K562 (cell line): Measurements from ENCODE around the gene PNMA8C. TPM values are rescaled to one million over a fixed set of nuclear protein-coding genes. Genes with fewer than 3 reads are reported as not detected.

Source experiments
- ATAC-seq: fragments of 200-7000 bp; cut with Tn5 transposase; 3 replicates; pipeline ENCODE4 v1.9.1; 2020; ENCODE audit warnings: moderate library complexity
- BruUV-seq: library from RNA; stranded (reverse); fragments of 400-500 nt; replicated peaks from 2 replicates; lab custom pipeline; 2021; lab: Mats Ljungman, UMichigan
- CTCF ChIA-PET: fragments of 300-600 bp; formaldehyde crosslinking; extraction: SDS; loops from one replicate; lab custom pipeline; 2021; ENCODE audit warnings: low intra/inter-chr PET ratio; lab: Yijun Ruan, JAX
- POLR2A ChIA-PET: fragments of 300-600, 350-650 bp; sonication (Branson Sonifier 250); formaldehyde crosslinking; extraction: SDS; loops from one replicate; lab custom pipeline; 2021; ENCODE audit warnings: antibody characterized with exemption, inconsistent platforms; lab: Yijun Ruan, JAX
- DNase-seq, 4 experiments: peaks; one replicate each; pipeline versions ENCODE4 v3.0.0 to v3.0.0-alpha.2; 2011 to 2018; ENCODE audit warnings: low spot score in 3 of 4, mixed read lengths in 3 of 4; ENCODE audit errors: extremely low read depth in 1 of 4
- FAIRE-seq: peaks from 2 replicates; lab custom pipeline; 2011; peaks lifted over from hg19 to GRCh38; lab: Jason Lieb, UNC
- H2AFZ ChIP-seq: 2 replicates; pipeline ENCODE4 v1.6.0; 2011; ENCODE audit warnings: low read depth, low read length, control low read depth, inconsistent platforms
- H3K27ac ChIP-seq: fragments of 200-600 bp; 3 replicates; pipeline ENCODE4 v1.8.0; 2011; ENCODE audit warnings: low read depth, mild to moderate bottlenecking, control low read depth, inconsistent platforms, low read length, moderate library complexity, mixed read lengths; ENCODE audit errors: extremely low read depth
- H3K27me3 ChIP-seq, 2 experiments: fragments of 300-600 bp in 1 of 2; 2 replicates in 1 of 2; 3 replicates in 1 of 2; pipeline versions ENCODE4 v1.6.0 to v1.8.0; 2011; ENCODE audit warnings: inconsistent platforms in 2 of 2, low read length in 2 of 2, mild to moderate bottlenecking in 1 of 2, mixed read lengths in 1 of 2, moderate library complexity in 1 of 2; ENCODE audit not compliant: control insufficient read depth in 2 of 2, insufficient read depth in 2 of 2
- H3K36me3 ChIP-seq: fragments of 300-600 bp; 3 replicates; pipeline ENCODE4 v1.8.0; 2011; ENCODE audit warnings: mild to moderate bottlenecking, low read length, inconsistent platforms; ENCODE audit not compliant: control insufficient read depth, insufficient read depth
- H3K4me1 ChIP-seq, 2 experiments: fragments of 200-600 bp in 1 of 2; replicated peaks in 1 of 2; 2 replicates in 1 of 2; 3 replicates in 1 of 2; pipeline versions ENCODE4 v1.5.1 to v1.8.0; 2011; ENCODE audit warnings: inconsistent platforms in 2 of 2, low read length in 2 of 2, mild to moderate bottlenecking in 1 of 2, mixed read lengths in 1 of 2, moderate library complexity in 1 of 2; ENCODE audit not compliant: control insufficient read depth in 2 of 2, insufficient read depth in 2 of 2
- H3K4me2 ChIP-seq: 2 replicates; pipeline ENCODE4 v1.6.1; 2011; ENCODE audit warnings: low read length, control low read depth, inconsistent platforms, mixed read lengths; ENCODE audit not compliant: insufficient read depth
- H3K4me3 ChIP-seq: fragments of 200-600 bp; sonication (generic), shearing (Covaris generic); 2 replicates; pipeline ENCODE4 v1.5.1; 2016; ENCODE audit warnings: control low read depth, inconsistent platforms
- H3K79me2 ChIP-seq: fragments of 200-600 bp; 3 replicates; pipeline ENCODE4 v1.8.0; 2011; ENCODE audit warnings: low read length, inconsistent platforms; ENCODE audit not compliant: control insufficient read depth, insufficient read depth
- H3K9ac ChIP-seq, 2 experiments: 2 replicates each; pipeline versions ENCODE4 v1.6.0 to v1.6.1; 2011; ENCODE audit warnings: low read depth in 2 of 2, low read length in 2 of 2, control low read depth in 1 of 2, inconsistent platforms in 1 of 2, mild to moderate bottlenecking in 1 of 2, mixed read lengths in 1 of 2; ENCODE audit not compliant: insufficient read depth in 1 of 2
- H3K9me1 ChIP-seq: one replicate; pipeline ENCODE4 v1.6.0; 2011; ENCODE audit warnings: inconsistent platforms, mild to moderate bottlenecking, low read length, moderate library complexity; ENCODE audit not compliant: control insufficient read depth, insufficient read depth
- H3K9me3 ChIP-seq: replicated peaks from 2 replicates; pipeline ENCODE4 v1.5.1; 2011; ENCODE audit warnings: low read depth, low read length, inconsistent platforms; ENCODE audit not compliant: control insufficient read depth, insufficient read depth
- H4K20me1 ChIP-seq: replicated peaks from 2 replicates; pipeline ENCODE4 v1.6.1; 2011; ENCODE audit warnings: low read length, inconsistent platforms, mixed read lengths; ENCODE audit not compliant: control insufficient read depth, insufficient read depth
- BCOR ChIP-seq: fragments of 450-650 bp; IDR thresholded peaks from 2 replicates; pipeline ENCODE4 v1.6.1; 2016
- EGR1 ChIP-seq: fragments of 450-650 bp; conservative IDR thresholded peaks from 2 replicates; pipeline ENCODE4 v1.6.1; 2017; ENCODE audit warnings: mild to moderate bottlenecking
- ELF2 ChIP-seq: fragments of 250-450 bp; sonication (Bioruptor Pico); IDR thresholded peaks from 2 replicates; pipeline ENCODE4 v1.5.0; 2021; ENCODE audit warnings: mild to moderate bottlenecking
- GATAD2B ChIP-seq: fragments of 450-650 bp; IDR thresholded peaks from 2 replicates; pipeline ENCODE4 v1.6.1; 2017; ENCODE audit warnings: mild to moderate bottlenecking, borderline replicate concordance
- KAT7 ChIP-seq: sonication (generic); formaldehyde crosslinking; IDR thresholded peaks from 2 replicates; pipeline ENCODE4 v1.8.0; 2022; ENCODE audit warnings: missing genetic modification reagents, mild to moderate bottlenecking, borderline replicate concordance
- MYC ChIP-seq, 2 experiments: fragments of 250-450 bp in 1 of 2; sonication (Bioruptor Pico) in 1 of 2; IDR thresholded peaks; 2 replicates each; pipeline versions ENCODE4 v1.5.1 to v1.6.1; 2012 to 2021; ENCODE audit warnings: low read depth in 2 of 2, borderline replicate concordance in 1 of 2, improper control_type of control experiment in 1 of 2, low read length in 1 of 2, mild to moderate bottlenecking in 1 of 2, moderate library complexity in 1 of 2
- NR3C1 ChIP-seq: sonication (generic); formaldehyde crosslinking; IDR thresholded peaks from 2 replicates; pipeline ENCODE4 v1.8.1; 2022; ENCODE audit warnings: missing genetic modification reagents
- PTTG1 ChIP-seq: fragments of 450-650 bp; IDR thresholded peaks from 2 replicates; pipeline ENCODE4 v1.6.1; 2016; ENCODE audit warnings: low read depth, mild to moderate bottlenecking, missing genetic modification characterization, missing compliant biosample characterization
- RAD21 ChIP-seq, 2 experiments: fragments of 250-450 bp in 1 of 2; fragments of 450-650 bp in 1 of 2; sonication (Bioruptor Pico) in 1 of 2; formaldehyde crosslinking in 1 of 2; IDR thresholded peaks in 1 of 2; conservative IDR thresholded peaks in 1 of 2; 2 replicates each; pipeline versions ENCODE4 v1.4.0 to v1.8.0; 2020 to 2022; ENCODE audit warnings: mild to moderate bottlenecking in 2 of 2, moderate library complexity in 1 of 2
- RBM15 ChIP-seq: fragments of 200-400 bp; formaldehyde crosslinking; IDR thresholded peaks from 2 replicates; pipeline ENCODE4 v1.6.1; 2018; ENCODE audit warnings: mild to moderate bottlenecking, low read length, moderate library complexity; ENCODE audit not compliant: insufficient read depth
- SMAD2 ChIP-seq: fragments of 150-350 bp; IDR thresholded peaks from 2 replicates; pipeline ENCODE4 v1.6.1; 2014; ENCODE audit warnings: low read depth, mild to moderate bottlenecking, low read length
- SRSF7 ChIP-seq: fragments of 200-400 bp; formaldehyde crosslinking; optimal IDR thresholded peaks from 2 replicates; pipeline ENCODE3; 2017; ENCODE audit warnings: mild to moderate bottlenecking, low read depth, low read length
- XRCC5 ChIP-seq: fragments of 200-400 bp; formaldehyde crosslinking; IDR thresholded peaks from 2 replicates; pipeline ENCODE4 v1.6.1; 2017; ENCODE audit warnings: low read depth, mild to moderate bottlenecking, low read length
- ZBTB9 ChIP-seq: fragments of 450-650 bp; formaldehyde crosslinking; IDR thresholded peaks from 2 replicates; pipeline ENCODE4 v1.4.0; 2020; ENCODE audit warnings: mild to moderate bottlenecking, moderate library complexity
- ZNF12 ChIP-seq: sonication (generic); formaldehyde crosslinking; IDR thresholded peaks from 2 replicates; pipeline ENCODE4 v1.4.0; 2020; ENCODE audit warnings: mild to moderate bottlenecking, missing genetic modification reagents
- ZNF165 ChIP-seq: fragments of 250-450 bp; sonication (Bioruptor Pico); IDR thresholded peaks from 2 replicates; pipeline ENCODE4 v1.4.0; 2020; ENCODE audit warnings: borderline replicate concordance
- ZNF184 ChIP-seq: sonication (generic); formaldehyde crosslinking; IDR thresholded peaks from 2 replicates; pipeline ENCODE4 v1.5.0; 2020; ENCODE audit warnings: missing genetic modification reagents
- WGBS: fragments of 100-300 bp; shearing (Covaris generic); methylation state at CpG from one replicate; pipeline ENCODE4 v1.1.6; 2016; ENCODE audit warnings: low coverage, mixed read lengths; ENCODE audit not compliant: insufficient coverage; ENCODE audit errors: missing lambda C conversion rate; 5-methylcytosine and 5-hydroxymethylcytosine counted together
- in situ Hi-C: fragments of 300-500 bp; cut with MboI; formaldehyde crosslinking; loops from 4 replicates; pipeline ENCODE4 v1.15.0; 2018; ENCODE audit warnings: inconsistent platforms, mixed read lengths
- intact Hi-C: fragments of 100-400 bp; cut with micrococcal nuclease; formaldehyde crosslinking; loops from 2 replicates; pipeline ENCODE4 v1.14.2; 2022
- polyA plus RNA-seq, 8 experiments: library from polyadenylated mRNA; depleted of rRNA in 4 of 8; stranded (reverse) in 5 of 8; unstranded in 3 of 8; fragments of >200 nt; fragmentation: Nextera tagmentation in 2 of 8; fragmentation: Illumina TruSeq in 1 of 8; extraction: Ambion mirVana in 2 of 8; extraction: Trizol in 1 of 8; gene quantifications; 2 replicates each; pipeline versions ENCODE4 v1.2.1 to v1.2.3, GENCODE V29; 2011 to 2014; ENCODE audit warnings: inconsistent platforms in 1 of 8, missing spikeins in 1 of 8
- total RNA-seq, 7 experiments: library from RNA; depleted of rRNA in 6 of 7; stranded (reverse); fragments of >200 nt in 6 of 7; fragmentation: Illumina TruSeq in 2 of 7; extraction: Trizol in 2 of 7; gene quantifications; 2 replicates each; pipeline versions ENCODE4 v1.2.1 to v1.2.3, GENCODE V29; 2011 to 2021; ENCODE audit warnings: low replicate concordance in 1 of 7

Gene PNMA8C
- total and polyA plus RNA-seq, 9 of the 15 experiments (the other 6 are each of a cell fraction or from before 2014, with no cell fraction given): 0.04 to 0.05 (median 0.05) TPM; not detected in 6

- H3K9me3 ChIP-seq: no peaks in the 10 kb centered on the region
- intact Hi-C loops: no loop called here
- no peak overlapping the region for H3K4me3 ChIP-seq
- BruUV-seq: no TSS peak
- peaks cover 37 to 49% of the 10 kb centered on the region in 2 experiments for H3K27me3 ChIP-seq
- no peaks in the 10 kb centered on the region for H3K79me2 ChIP-seq
- ATAC-seq (no peak), DNase-seq (no peak)
- H4K20me1 ChIP-seq: no peaks in the 10 kb centered on the region; the same call in 1 of the 2 replicates
- POLR2A ChIA-PET: no interaction called here
- CTCF ChIA-PET: interaction anchor here (0.6 kb wide), 1 partner anchor 163 kb away, joined by 3 read pairs; no protein-coding TSS in a partner anchor
- H2AFZ ChIP-seq: no peak overlapping the region
- no peak for TF ChIP-seq PTTG1
- TF ChIP-seq SMAD2: no peak
- no peak for TF ChIP-seq EGR1
- no peak for TF ChIP-seq NR3C1 (CRISPR knock-in tag)
- TF ChIP-seq ZNF165: no peak
- TF ChIP-seq ZNF184 (CRISPR knock-in tag): no peak
- TF ChIP-seq XRCC5: no peak
- no peak for TF ChIP-seq KAT7
- TF ChIP-seq BCOR: no peak
- TF ChIP-seq GATAD2B: no peak
- no peak for TF ChIP-seq MYC (IDR thresholded peaks at IDR 0.05; ENCODE audit: low read depth, low read length)
- no peak for TF ChIP-seq MYC (CRISPR knock-in tag; IDR thresholded peaks at IDR 0.05; ENCODE audit: borderline replicate concordance, low read depth)
- no peak for TF ChIP-seq ZBTB9 (CRISPR knock-in tag)
- TF ChIP-seq SRSF7: no peak
- no peak for TF ChIP-seq ZNF12 (CRISPR knock-in tag)
- TF ChIP-seq RBM15: no peak
- TF ChIP-seq ELF2 (CRISPR knock-in tag): no peak
- TF ChIP-seq RAD21 (CRISPR knock-in tag; conservative IDR thresholded peaks at IDR 0.05 in 1 of 2, IDR thresholded peaks at IDR 0.05 in 1 of 2): no peak
- TF ChIP-seq, all 486 proteins: peak for 0
- in situ Hi-C loops: no loop called here
- Histone ChIP-seq H3K9ac (no peak overlapping the region), H3K4me2 (no peak overlapping the region), H3K9me1 (no peaks in the 10 kb centered on the region), H3K36me3 (no peaks in the 10 kb centered on the region), H3K27ac (no peak overlapping the region), H3K4me1 (peaks cover 2 to 19% of the 10 kb centered on the region in 2 experiments; a peak in 2 of 5 replicates)
- no peak for FAIRE-seq
- WGBS: 22% methylated on average over 16 of the region's 17 CpGs
Measured at GRCh38 chr19:46427518-46428045, 1.2 kb downstream of the PNMA8C start.
